ENCODE results near the gene AHCY.

AHCY gene

GRCh38 chr20:34315236-34315635 lies 12.1 kb upstream of the AHCY start:
- no peak for DNase-seq (ENCODE audit: extremely low read depth, low read depth)
- no peak for TF ChIP-seq CTCF (IDR thresholded peaks at IDR 0.05; ENCODE audit: low read depth, low read length)

GRCh38 chr20:34312544-34313217 lies 9.5 kb upstream of the AHCY start:
- TF ChIP-seq CTCF (IDR thresholded peaks at IDR 0.05; ENCODE audit: low read depth, low read length), result no peak; the same call in none of the 2 replicates
- peak; percentile 64 for DNase-seq (ENCODE audit: extremely low read depth, low read depth)

GRCh38 chr20:34312024-34312460 lies 8.9 kb upstream of the AHCY start:
- no peak for DNase-seq (ENCODE audit: extremely low read depth, low read depth)
- TF ChIP-seq CTCF (IDR thresholded peaks at IDR 0.05; ENCODE audit: low read depth, low read length), result no peak

- DNase-seq (ENCODE audit: extremely low read depth, low read depth), result no peak
- TF ChIP-seq CTCF (IDR thresholded peaks at IDR 0.05; ENCODE audit: low read depth, low read length), result peak; percentile 30
Measured at GRCh38 chr20:34311118-34312023, 8.2 kb upstream of the AHCY start.

DNA sequence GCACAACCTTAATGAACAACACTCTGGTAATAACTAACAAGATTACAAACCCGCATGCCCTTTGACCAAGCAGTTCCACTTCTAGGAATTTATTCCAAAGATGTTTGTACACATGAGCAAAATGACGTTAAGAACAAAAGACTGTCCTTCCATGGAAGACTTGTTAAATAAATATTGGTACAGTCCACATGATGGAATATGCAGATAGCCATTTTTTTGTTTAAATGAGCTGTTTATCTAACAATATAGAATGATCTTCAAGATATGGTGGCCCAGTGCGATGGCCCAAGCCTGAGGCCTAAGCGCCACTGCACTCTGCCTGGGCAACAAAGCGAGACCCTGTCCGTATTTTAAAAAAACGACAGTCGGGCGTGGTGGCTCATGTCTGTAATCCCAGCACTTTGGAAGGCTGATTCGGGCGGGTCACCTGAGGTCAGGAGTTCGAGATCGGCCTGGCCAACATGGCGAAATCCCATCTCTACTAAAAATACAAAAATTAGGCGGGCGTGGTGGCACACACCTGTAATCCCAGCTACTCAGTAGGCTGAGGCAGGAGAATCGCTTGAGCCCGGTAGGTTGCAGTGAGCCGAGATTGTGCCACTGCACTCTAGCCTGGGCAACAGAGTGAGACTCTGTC lies 7.4 kb upstream of the AHCY start:
- no peak for DNase-seq (ENCODE audit: extremely low read depth, low read depth)

DNA sequence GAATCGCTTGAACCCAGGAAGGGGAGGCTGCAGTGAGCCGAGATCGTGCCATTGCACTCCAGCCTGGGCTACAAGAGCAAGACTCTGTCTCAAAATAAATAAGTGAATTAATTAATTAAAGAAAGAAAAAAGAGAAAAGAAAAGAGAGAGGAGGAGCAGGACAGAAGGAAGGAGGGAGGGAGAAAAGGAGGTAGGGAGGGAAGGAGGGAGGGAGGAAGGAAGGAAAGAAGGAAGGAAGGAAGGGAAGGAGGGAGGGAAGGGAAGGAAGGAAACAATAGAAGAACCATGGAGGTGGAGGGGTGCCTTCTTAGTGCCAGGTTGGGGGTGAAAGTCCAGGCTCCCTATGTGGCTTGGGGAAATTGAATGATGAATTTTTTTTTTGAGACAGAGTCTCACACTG lies 6.5 kb upstream of the AHCY start:
- no peak for DNase-seq (ENCODE audit: extremely low read depth, low read depth)
- no peak for TF ChIP-seq CTCF (IDR thresholded peaks at IDR 0.05; ENCODE audit: low read depth, low read length)

More for the DNA sequence above, 7.4 kb upstream of the AHCY start:
- TF ChIP-seq CTCF (IDR thresholded peaks at IDR 0.05; ENCODE audit: low read depth, low read length), result no peak

Data from AG09319 (cell line).